Breast epithelium (tissue), 3 donors: ENCODE data around the gene ESM1.

Experiments
- POLR2A ChIP-seq: fragments of 450-650 bp; IDR thresholded peaks from one replicate; pipeline ENCODE4 v1.6.1; 2016; ENCODE audit warnings: antibody characterized with exemption, mild to moderate bottlenecking, moderate library complexity
- TF ChIP-seq, protein P1 (sequence below), 3 donors: fragments of 450-650 bp; IDR thresholded peaks; one replicate each; pipeline ENCODE4 v1.5.1; 2016 to 2017; ENCODE audit warnings: antibody characterized with exemption in 3 of 3, mild to moderate bottlenecking in 3 of 3, moderate library complexity in 3 of 3

DNA sequence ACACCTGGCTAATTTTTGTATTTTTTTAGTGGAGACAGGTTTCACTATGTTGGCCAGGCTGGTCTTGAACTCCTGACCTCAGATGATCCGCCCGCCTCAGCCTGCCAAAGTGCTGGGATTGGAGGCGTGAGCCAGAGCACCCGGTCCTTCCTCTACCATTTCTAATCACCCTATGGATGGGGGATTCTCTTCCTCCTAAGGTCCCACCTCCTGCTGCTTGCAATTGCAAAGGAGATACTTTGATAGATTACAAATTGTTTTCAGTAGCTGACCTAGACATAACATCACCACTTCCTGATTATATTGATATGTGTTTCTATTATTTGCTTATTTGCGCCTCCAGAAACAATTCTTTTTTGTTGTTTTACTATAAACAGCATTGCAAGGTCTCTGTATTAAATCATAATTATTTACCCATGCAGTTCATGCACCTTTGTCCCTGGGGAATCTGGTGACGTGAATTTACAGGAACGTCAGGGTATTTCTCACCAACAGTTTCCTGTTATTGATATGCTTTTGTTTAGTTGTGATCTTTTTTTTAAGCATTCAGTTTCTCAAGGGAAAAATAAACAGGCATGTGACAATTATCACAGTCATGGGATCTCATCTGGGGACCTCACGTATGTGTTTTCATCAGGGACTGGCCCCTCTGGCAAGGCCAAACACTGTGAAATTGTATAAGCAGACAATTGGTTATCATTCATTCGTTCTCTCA lies 43.2 kb downstream of the ESM1 start:
- TF ChIP-seq POLR2A, result no peak
- TF ChIP-seq, protein P1, sequence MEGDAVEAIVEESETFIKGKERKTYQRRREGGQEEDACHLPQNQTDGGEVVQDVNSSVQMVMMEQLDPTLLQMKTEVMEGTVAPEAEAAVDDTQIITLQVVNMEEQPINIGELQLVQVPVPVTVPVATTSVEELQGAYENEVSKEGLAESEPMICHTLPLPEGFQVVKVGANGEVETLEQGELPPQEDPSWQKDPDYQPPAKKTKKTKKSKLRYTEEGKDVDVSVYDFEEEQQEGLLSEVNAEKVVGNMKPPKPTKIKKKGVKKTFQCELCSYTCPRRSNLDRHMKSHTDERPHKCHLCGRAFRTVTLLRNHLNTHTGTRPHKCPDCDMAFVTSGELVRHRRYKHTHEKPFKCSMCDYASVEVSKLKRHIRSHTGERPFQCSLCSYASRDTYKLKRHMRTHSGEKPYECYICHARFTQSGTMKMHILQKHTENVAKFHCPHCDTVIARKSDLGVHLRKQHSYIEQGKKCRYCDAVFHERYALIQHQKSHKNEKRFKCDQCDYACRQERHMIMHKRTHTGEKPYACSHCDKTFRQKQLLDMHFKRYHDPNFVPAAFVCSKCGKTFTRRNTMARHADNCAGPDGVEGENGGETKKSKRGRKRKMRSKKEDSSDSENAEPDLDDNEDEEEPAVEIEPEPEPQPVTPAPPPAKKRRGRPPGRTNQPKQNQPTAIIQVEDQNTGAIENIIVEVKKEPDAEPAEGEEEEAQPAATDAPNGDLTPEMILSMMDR (IDR thresholded peaks at IDR 0.05), result no peak
